GM12878 (cell line): Measurements from ENCODE around the gene ACCS. TPM values are rescaled to one million over a fixed set of nuclear protein-coding genes. Genes with fewer than 3 reads are reported as not detected.

Experiments
- ATAC-seq: fragments of 200-7000 bp; cut with Tn5 transposase; 3 replicates; pipeline ENCODE4 v1.9.1; 2020; ENCODE audit warnings: mild to moderate bottlenecking, moderate library complexity
- BruUV-seq: library from RNA; stranded (reverse); fragments of 400-500 nt; replicated peaks from 2 replicates; lab custom pipeline; 2021; lab: Mats Ljungman, UMichigan
- CTCF ChIA-PET: fragments of 300-600 bp; sonication (Branson Sonifier 250); formaldehyde crosslinking; extraction: SDS; loops from one replicate; lab custom pipeline; 2021; ENCODE audit warnings: inconsistent platforms; lab: Yijun Ruan, JAX
- POLR2A ChIA-PET: fragments of 350-600 bp; formaldehyde crosslinking; extraction: SDS; loops from one replicate; lab custom pipeline; 2021; ENCODE audit warnings: inconsistent platforms; lab: Charles Lee
- RAD21 ChIA-PET: fragments of 300-600 bp; sonication (Branson Sonifier 250); formaldehyde crosslinking; loops from one replicate; lab custom pipeline; 2023; ENCODE audit warnings: antibody characterized with exemption; ENCODE audit not compliant: unreplicated experiment; lab: Charles Lee
- SMC1A ChIA-PET: fragments of 300-600 bp; sonication (Branson Sonifier 250); formaldehyde crosslinking; loops from one replicate; lab custom pipeline; 2023; ENCODE audit not compliant: unreplicated experiment, uncharacterized antibody; lab: Charles Lee
- DNase-seq: peaks from one replicate; pipeline ENCODE4 v3.0.0-alpha.2; 2011; ENCODE audit warnings: low read depth, low spot score
- FAIRE-seq: peaks from 3 replicates; lab custom pipeline; 2011; peaks lifted over from hg19 to GRCh38; lab: Jason Lieb, UNC
- H2AFZ ChIP-seq: 2 replicates; pipeline ENCODE4 v1.6.0; 2011; ENCODE audit warnings: low read depth, low read length, control low read depth; ENCODE audit not compliant: control insufficient read depth
- H3K27ac ChIP-seq: 2 replicates; pipeline ENCODE4 v1.5.1; 2011; ENCODE audit warnings: control low read depth; ENCODE audit not compliant: control insufficient read depth, insufficient read depth
- H3K27me3 ChIP-seq, 2 experiments: replicated peaks in 1 of 2; 2 replicates each; pipeline versions ENCODE4 v1.6.0 to v1.6.1; 2011; ENCODE audit warnings: low read length in 1 of 2; ENCODE audit not compliant: control insufficient read depth in 2 of 2, insufficient read depth in 2 of 2
- H3K36me3 ChIP-seq, 2 experiments: 2 replicates each; pipeline ENCODE4 v1.5.1; 2011; ENCODE audit warnings: low read length in 1 of 2; ENCODE audit not compliant: control insufficient read depth in 2 of 2, insufficient read depth in 2 of 2
- H3K4me1 ChIP-seq: 2 replicates; pipeline ENCODE4 v1.6.1; 2011; ENCODE audit warnings: mild to moderate bottlenecking, low read length, moderate library complexity, mixed read lengths; ENCODE audit not compliant: control insufficient read depth, insufficient read depth
- H3K4me2 ChIP-seq: 2 replicates; pipeline ENCODE4 v1.6.0; 2011; ENCODE audit warnings: control low read depth; ENCODE audit not compliant: control insufficient read depth, insufficient read depth
- H3K4me3 ChIP-seq: fragments of 200-600 bp; sonication (generic); 2 replicates; pipeline ENCODE4 v1.5.1; 2016
- H3K79me2 ChIP-seq: 2 replicates; pipeline ENCODE4 v1.6.0; 2011; ENCODE audit warnings: low read length; ENCODE audit not compliant: control insufficient read depth, insufficient read depth
- H3K9ac ChIP-seq: 2 replicates; pipeline ENCODE4 v1.8.0; 2011; ENCODE audit warnings: low read length, control low read depth, mixed read lengths; ENCODE audit not compliant: control insufficient read depth, insufficient read depth
- H3K9me3 ChIP-seq: replicated peaks from 3 replicates; pipeline ENCODE4 v1.5.1; 2011; ENCODE audit warnings: mild to moderate bottlenecking, low read length; ENCODE audit not compliant: control insufficient read depth, insufficient read depth
- H4K20me1 ChIP-seq: 2 replicates; pipeline ENCODE4 v1.6.0; 2011; ENCODE audit not compliant: control insufficient read depth, insufficient read depth
- CBX5 ChIP-seq: sonication (generic); IDR thresholded peaks from 2 replicates; pipeline ENCODE4 v1.6.1; 2016; ENCODE audit warnings: low read depth, moderate library complexity, mild to moderate bottlenecking, inconsistent platforms
- CHD1 ChIP-seq: IDR thresholded peaks from 2 replicates; pipeline ENCODE4 v1.6.1; 2012; ENCODE audit warnings: low read depth, low read length, improper control_type of control experiment
- DPF2 ChIP-seq: fragments of 450-650 bp; IDR thresholded peaks from 2 replicates; pipeline ENCODE4 v1.6.1; 2017; ENCODE audit warnings: mild to moderate bottlenecking
- NBN ChIP-seq: fragments of 450-650 bp; IDR thresholded peaks from 2 replicates; pipeline ENCODE4 v1.6.1; 2016
- NR2C1 ChIP-seq: fragments of 450-650 bp; IDR thresholded peaks from 2 replicates; pipeline ENCODE4 v1.6.1; 2017; ENCODE audit warnings: antibody characterized with exemption, mild to moderate bottlenecking, moderate library complexity
- NRF1 ChIP-seq: conservative IDR thresholded peaks from 2 replicates; pipeline ENCODE4 v1.6.1; 2011; ENCODE audit warnings: mild to moderate bottlenecking, low read depth, low read length, improper control_type of control experiment
- PML ChIP-seq: IDR thresholded peaks from 2 replicates; pipeline ENCODE4 v1.6.1; 2012; ENCODE audit warnings: low read length, inconsistent platforms
- SPI1 ChIP-seq: IDR thresholded peaks from 2 replicates; pipeline ENCODE4 v1.6.1; 2011; ENCODE audit warnings: low read depth, mild to moderate bottlenecking, low read length, moderate library complexity, borderline replicate concordance; ENCODE audit not compliant: insufficient read depth
- SREBF1 ChIP-seq: IDR thresholded peaks from 2 replicates; pipeline ENCODE4 v1.6.1; 2012; ENCODE audit warnings: mild to moderate bottlenecking, low read length
- ZBTB33 ChIP-seq: fragments of 450-650 bp; IDR thresholded peaks from 2 replicates; pipeline ENCODE4 v1.6.1; 2017; ENCODE audit warnings: mild to moderate bottlenecking
- ZNF207 ChIP-seq: fragments of 450-650 bp; IDR thresholded peaks from 2 replicates; pipeline ENCODE4 v1.6.1; 2014; ENCODE audit warnings: antibody characterized with exemption, mild to moderate bottlenecking, borderline replicate concordance
- ZNF384 ChIP-seq: IDR thresholded peaks from 2 replicates; pipeline ENCODE4 v1.6.1; 2012; ENCODE audit warnings: low read depth, mild to moderate bottlenecking, low read length, improper control_type of control experiment, borderline replicate concordance
- WGBS: methylation state at CpG from one replicate; pipeline ENCODE4 v1.1.6; 2016; ENCODE audit warnings: low lambda C conversion rate; ENCODE audit not compliant: insufficient replicate concordance, insufficient coverage; ENCODE audit errors: missing lambda C conversion rate; 5-methylcytosine and 5-hydroxymethylcytosine counted together
- in situ Hi-C: fragments of 300-500 bp; cut with MboI; formaldehyde crosslinking; loops from 9 replicates; pipeline ENCODE4 v1.14.3; 2018; ENCODE audit warnings: mixed read lengths
- intact Hi-C: fragments of 100-400 bp; cut with micrococcal nuclease; formaldehyde crosslinking; loops from one replicate; pipeline ENCODE4 v1.14.2; 2022; ENCODE audit not compliant: unreplicated experiment
- polyA plus RNA-seq, 11 experiments: library from polyadenylated mRNA; depleted of rRNA in 4 of 11; unstranded in 6 of 11; stranded (reverse) in 5 of 11; fragments of >200 nt; fragmentation: Nextera tagmentation in 4 of 11; fragmentation: Illumina TruSeq in 1 of 11; extraction: Ambion mirVana in 4 of 11; extraction: Trizol in 1 of 11; gene quantifications; 1 replicate in 1 of 11; 2 replicates in 10 of 11; pipeline versions ENCODE4 v1.2.1 to v1.2.3, GENCODE V29; 2011 to 2016; ENCODE audit warnings: inconsistent platforms in 2 of 11, missing spikeins in 2 of 11, low read depth in 1 of 11
- total RNA-seq, 4 experiments: library from RNA; depleted of rRNA in 3 of 4; stranded (reverse); fragments of >200 nt in 3 of 4; fragmentation: Illumina TruSeq in 1 of 4; extraction: Trizol in 1 of 4; gene quantifications; 2 replicates each; pipeline versions ENCODE4 v1.2.1 to v1.2.3, GENCODE V29; 2013 to 2021
- TF ChIP-seq, protein P1 (sequence below): IDR thresholded peaks from 2 replicates; pipeline ENCODE4 v1.6.1; 2012; ENCODE audit warnings: low read depth, low read length, improper control_type of control experiment
- TF ChIP-seq, protein P2 (sequence below): IDR thresholded peaks from 2 replicates; pipeline ENCODE4 v1.6.1; 2012; ENCODE audit warnings: low read length, inconsistent platforms

The ACCS gene
- total and polyA plus RNA-seq, 10 of the 15 experiments (the other 5 are each of a cell fraction or from before 2014, with no cell fraction given): 4.8 to 35.9 (median 17.0) TPM

- RAD21 ChIA-PET: no interaction called here
- in situ Hi-C loops: no loop called here
- H3K79me2 ChIP-seq: no peaks in the 10 kb centered on the region
- TF ChIP-seq, protein P1, sequence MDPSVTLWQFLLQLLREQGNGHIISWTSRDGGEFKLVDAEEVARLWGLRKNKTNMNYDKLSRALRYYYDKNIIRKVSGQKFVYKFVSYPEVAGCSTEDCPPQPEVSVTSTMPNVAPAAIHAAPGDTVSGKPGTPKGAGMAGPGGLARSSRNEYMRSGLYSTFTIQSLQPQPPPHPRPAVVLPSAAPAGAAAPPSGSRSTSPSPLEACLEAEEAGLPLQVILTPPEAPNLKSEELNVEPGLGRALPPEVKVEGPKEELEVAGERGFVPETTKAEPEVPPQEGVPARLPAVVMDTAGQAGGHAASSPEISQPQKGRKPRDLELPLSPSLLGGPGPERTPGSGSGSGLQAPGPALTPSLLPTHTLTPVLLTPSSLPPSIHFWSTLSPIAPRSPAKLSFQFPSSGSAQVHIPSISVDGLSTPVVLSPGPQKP: no peak
- TF ChIP-seq, protein P2, sequence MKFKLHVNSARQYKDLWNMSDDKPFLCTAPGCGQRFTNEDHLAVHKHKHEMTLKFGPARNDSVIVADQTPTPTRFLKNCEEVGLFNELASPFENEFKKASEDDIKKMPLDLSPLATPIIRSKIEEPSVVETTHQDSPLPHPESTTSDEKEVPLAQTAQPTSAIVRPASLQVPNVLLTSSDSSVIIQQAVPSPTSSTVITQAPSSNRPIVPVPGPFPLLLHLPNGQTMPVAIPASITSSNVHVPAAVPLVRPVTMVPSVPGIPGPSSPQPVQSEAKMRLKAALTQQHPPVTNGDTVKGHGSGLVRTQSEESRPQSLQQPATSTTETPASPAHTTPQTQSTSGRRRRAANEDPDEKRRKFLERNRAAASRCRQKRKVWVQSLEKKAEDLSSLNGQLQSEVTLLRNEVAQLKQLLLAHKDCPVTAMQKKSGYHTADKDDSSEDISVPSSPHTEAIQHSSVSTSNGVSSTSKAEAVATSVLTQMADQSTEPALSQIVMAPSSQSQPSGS: no peak
- TF ChIP-seq SREBF1: no peak
- TF ChIP-seq CHD1: no peak
- TF ChIP-seq SPI1: no peak
- no peak for TF ChIP-seq ZNF384
- TF ChIP-seq ZBTB33: no peak
- TF ChIP-seq NRF1: no peak
- no peak for TF ChIP-seq NBN
- no peak for TF ChIP-seq PML
- no peak for TF ChIP-seq CBX5
- no peak for TF ChIP-seq NR2C1
- TF ChIP-seq ZNF207: no peak
- no peak for TF ChIP-seq DPF2
- POLR2A ChIA-PET: no interaction called here
- H3K9ac ChIP-seq: no peak overlapping the region
- no peaks in the 10 kb centered on the region for H4K20me1 ChIP-seq
- H3K4me1 ChIP-seq: no peaks in the 10 kb centered on the region
- no peak overlapping the region for H2AFZ ChIP-seq
- H3K36me3 ChIP-seq: no peaks in the 10 kb centered on the region
- CTCF ChIA-PET: interaction anchor here (1.3 kb wide), 1 partner anchor 9 kb away, joined by 3 read pairs; no protein-coding TSS in a partner anchor
- intact Hi-C loops: no loop called here
- DNase-seq (no peak), FAIRE-seq (no peak), ATAC-seq (no peak)
- WGBS: 68% methylated on average over 4 of the region's 4 CpGs
- SMC1A ChIA-PET: no interaction called here
- H3K4me2 ChIP-seq: no peak overlapping the region
- H3K9me3 ChIP-seq: no peaks in the 10 kb centered on the region
- no peak overlapping the region for H3K4me3 ChIP-seq
- BruUV-seq: no TSS peak
- peaks cover 0 to 1% of the 10 kb centered on the region in 2 experiments; a peak in 1 of 4 replicates for H3K27me3 ChIP-seq
- H3K27ac ChIP-seq: no peak overlapping the region
Observed at GRCh38 chr11:44051171-44051570, 14.9 kb upstream of the ACCS start.
